ENCODE results near the gene PRKCA.

PRKCA gene

GRCh38 chr17:66649818-66650543 lies 347.6 kb downstream of the PRKCA start:
- TF ChIP-seq MAX (IDR thresholded peaks at IDR 0.05) (no peak), RAD21 (IDR thresholded peaks at IDR 0.05; ENCODE audit: low read depth) (no peak), NFIC (IDR thresholded peaks at IDR 0.05) (no peak), REST (IDR thresholded peaks at IDR 0.05; ENCODE audit: low read depth) (no peak), USF1 (IDR thresholded peaks at IDR 0.05) (no peak), TEAD4 (IDR thresholded peaks at IDR 0.05) (no peak), CEBPB (IDR thresholded peaks at IDR 0.05) (no peak), YY1 (IDR thresholded peaks at IDR 0.05; ENCODE audit: low read depth) (no peak), TCF12 (IDR thresholded peaks at IDR 0.05; ENCODE audit: low read depth) (no peak), TAF1 (IDR thresholded peaks at IDR 0.05; ENCODE audit: low read depth) (no peak), ZBTB7A (IDR thresholded peaks at IDR 0.05; ENCODE audit: low read depth) (no peak), CREB1 (IDR thresholded peaks at IDR 0.05; ENCODE audit: low read depth) (no peak), FOXM1 (IDR thresholded peaks at IDR 0.05; ENCODE audit: borderline replicate concordance, low read depth) (no peak), EGR1 (IDR thresholded peaks at IDR 0.05) (no peak), EP300 (IDR thresholded peaks at IDR 0.05; ENCODE audit: borderline replicate concordance) (no peak)

- TF ChIP-seq FOXM1 (IDR thresholded peaks at IDR 0.05; ENCODE audit: borderline replicate concordance, low read depth) (no peak), TCF12 (IDR thresholded peaks at IDR 0.05; ENCODE audit: low read depth) (no peak), EP300 (IDR thresholded peaks at IDR 0.05; ENCODE audit: borderline replicate concordance) (no peak), ZBTB7A (IDR thresholded peaks at IDR 0.05; ENCODE audit: low read depth) (no peak)
Observed at GRCh38 chr17:66650544-66650877, 348.1 kb downstream of the PRKCA start.

- no peak for TF ChIP-seq FOXM1 (IDR thresholded peaks at IDR 0.05; ENCODE audit: borderline replicate concordance, low read depth)
- no peak for TF ChIP-seq YY1 (IDR thresholded peaks at IDR 0.05; ENCODE audit: low read depth)
Observed at GRCh38 chr17:66652840-66653507, 350.6 kb downstream of the PRKCA start.

- no peak for TF ChIP-seq FOXM1 (IDR thresholded peaks at IDR 0.05; ENCODE audit: borderline replicate concordance, low read depth)
- no peak for TF ChIP-seq EGR1 (IDR thresholded peaks at IDR 0.05)
- TF ChIP-seq REST (IDR thresholded peaks at IDR 0.05; ENCODE audit: low read depth), result no peak
- TF ChIP-seq ZBTB7A (IDR thresholded peaks at IDR 0.05; ENCODE audit: low read depth), result no peak
- no peak for TF ChIP-seq CREB1 (IDR thresholded peaks at IDR 0.05; ENCODE audit: low read depth)
- no peak for TF ChIP-seq CEBPB (IDR thresholded peaks at IDR 0.05)
- no peak for TF ChIP-seq NFIC (IDR thresholded peaks at IDR 0.05)
- no peak for TF ChIP-seq TAF1 (IDR thresholded peaks at IDR 0.05; ENCODE audit: low read depth)
- no peak for TF ChIP-seq TEAD4 (IDR thresholded peaks at IDR 0.05)
- TF ChIP-seq USF1 (IDR thresholded peaks at IDR 0.05), result no peak
- TF ChIP-seq TCF12 (IDR thresholded peaks at IDR 0.05; ENCODE audit: low read depth), result no peak
- no peak for TF ChIP-seq EP300 (IDR thresholded peaks at IDR 0.05; ENCODE audit: borderline replicate concordance)
- no peak for TF ChIP-seq RAD21 (IDR thresholded peaks at IDR 0.05; ENCODE audit: low read depth)
- TF ChIP-seq MAX (IDR thresholded peaks at IDR 0.05), result no peak
- no peak for TF ChIP-seq YY1 (IDR thresholded peaks at IDR 0.05; ENCODE audit: low read depth)
Observed at GRCh38 chr17:66654106-66654740, 351.8 kb downstream of the PRKCA start.

- TF ChIP-seq TEAD4 (IDR thresholded peaks at IDR 0.05), result no peak
- no peak for TF ChIP-seq NFIC (IDR thresholded peaks at IDR 0.05)
- TF ChIP-seq FOXM1 (IDR thresholded peaks at IDR 0.05; ENCODE audit: borderline replicate concordance, low read depth), result no peak
- TF ChIP-seq EGR1 (IDR thresholded peaks at IDR 0.05), result no peak
- TF ChIP-seq MAX (IDR thresholded peaks at IDR 0.05), result no peak
- no peak for TF ChIP-seq RAD21 (IDR thresholded peaks at IDR 0.05; ENCODE audit: low read depth)
- no peak for TF ChIP-seq CEBPB (IDR thresholded peaks at IDR 0.05)
- TF ChIP-seq YY1 (IDR thresholded peaks at IDR 0.05; ENCODE audit: low read depth), result no peak
- TF ChIP-seq REST (IDR thresholded peaks at IDR 0.05; ENCODE audit: low read depth), result no peak
- TF ChIP-seq USF1 (IDR thresholded peaks at IDR 0.05), result no peak
- TF ChIP-seq TCF12 (IDR thresholded peaks at IDR 0.05; ENCODE audit: low read depth), result no peak
- TF ChIP-seq CREB1 (IDR thresholded peaks at IDR 0.05; ENCODE audit: low read depth), result no peak
- no peak for TF ChIP-seq TAF1 (IDR thresholded peaks at IDR 0.05; ENCODE audit: low read depth)
Observed at GRCh38 chr17:66654764-66655163, 352.4 kb downstream of the PRKCA start.
